GM19025 (cell line): Measurements from ENCODE around the gene WFDC1.

Source experiments
- ATAC-seq: cut with Tn5 transposase; IDR thresholded peaks from one replicate; pipeline ENCODE4 v1.9.1; 2021; ENCODE audit warnings: mild to moderate bottlenecking, low read depth, moderate library complexity; ENCODE audit not compliant: unreplicated experiment

WFDC1 gene

GRCh38 chr16:84369938-84370627 lies 75.4 kb downstream of the WFDC1 start:
- ATAC-seq: no peak

GRCh38 chr16:84370723-84371552 lies 76.3 kb downstream of the WFDC1 start:
- no peak for ATAC-seq

GRCh38 chr16:84371553-84371865 lies 76.8 kb downstream of the WFDC1 start:
- ATAC-seq: no peak

- no peak for ATAC-seq
Measured at GRCh38 chr16:84373907-84374489, 79.3 kb downstream of the WFDC1 start.

- ATAC-seq: no peak
Measured at GRCh38 chr16:84378099-84378498, 83.4 kb downstream of the WFDC1 start.

- no peak for ATAC-seq
Measured at GRCh38 chr16:84378567-84378966, 83.9 kb downstream of the WFDC1 start.

GRCh38 chr16:84379008-84379708 lies 84.5 kb downstream of the WFDC1 start:
- no peak for ATAC-seq
